Thyroid gland (tissue), 4 donors: ENCODE data around the gene PCID2.

Experiments
- POLR2A ChIP-seq, 2 donors: fragments of 450-650 bp; IDR thresholded peaks; one replicate each; pipeline ENCODE4 v1.6.1; 2017; ENCODE audit warnings: antibody characterized with exemption in 2 of 2, mild to moderate bottlenecking in 2 of 2, moderate library complexity in 1 of 2
- TF ChIP-seq, protein P1 (sequence below), 6 experiments: fragments of 200-600 bp in 3 of 6; fragments of 450-650 bp in 3 of 6; sonication (generic) in 3 of 6; IDR thresholded peaks; one replicate each; pipeline ENCODE4 v1.5.1; 2016 to 2019; ENCODE audit warnings: antibody characterized with exemption in 6 of 6, mild to moderate bottlenecking in 2 of 6, inconsistent platforms in 1 of 6, moderate library complexity in 1 of 6

- TF ChIP-seq, protein P1, sequence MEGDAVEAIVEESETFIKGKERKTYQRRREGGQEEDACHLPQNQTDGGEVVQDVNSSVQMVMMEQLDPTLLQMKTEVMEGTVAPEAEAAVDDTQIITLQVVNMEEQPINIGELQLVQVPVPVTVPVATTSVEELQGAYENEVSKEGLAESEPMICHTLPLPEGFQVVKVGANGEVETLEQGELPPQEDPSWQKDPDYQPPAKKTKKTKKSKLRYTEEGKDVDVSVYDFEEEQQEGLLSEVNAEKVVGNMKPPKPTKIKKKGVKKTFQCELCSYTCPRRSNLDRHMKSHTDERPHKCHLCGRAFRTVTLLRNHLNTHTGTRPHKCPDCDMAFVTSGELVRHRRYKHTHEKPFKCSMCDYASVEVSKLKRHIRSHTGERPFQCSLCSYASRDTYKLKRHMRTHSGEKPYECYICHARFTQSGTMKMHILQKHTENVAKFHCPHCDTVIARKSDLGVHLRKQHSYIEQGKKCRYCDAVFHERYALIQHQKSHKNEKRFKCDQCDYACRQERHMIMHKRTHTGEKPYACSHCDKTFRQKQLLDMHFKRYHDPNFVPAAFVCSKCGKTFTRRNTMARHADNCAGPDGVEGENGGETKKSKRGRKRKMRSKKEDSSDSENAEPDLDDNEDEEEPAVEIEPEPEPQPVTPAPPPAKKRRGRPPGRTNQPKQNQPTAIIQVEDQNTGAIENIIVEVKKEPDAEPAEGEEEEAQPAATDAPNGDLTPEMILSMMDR (IDR thresholded peaks at IDR 0.05), result no peak
- no peak for TF ChIP-seq POLR2A (IDR thresholded peaks at IDR 0.05)
Measured at GRCh38 chr13:113160983-113161382, 47.5 kb downstream of the PCID2 start.
